A549 (cell line): ENCODE results near the gene ABCC5. TPM values are rescaled to one million over a fixed set of nuclear protein-coding genes. Genes with fewer than 3 reads are reported as not detected.

Source experiments
- ATAC-seq, 2 experiments: fragments of 200-7000 bp in 1 of 2; fragments of >200 bp in 1 of 2; cut with Nextera tagmentation in 1 of 2; cut with Tn5 transposase in 1 of 2; 3 replicates each; pipeline versions ENCODE4 v1.8.0 to v1.9.1; 2018 to 2020; ENCODE audit warnings: mild to moderate bottlenecking in 1 of 2, moderate library complexity in 1 of 2
- CTCF ChIA-PET: fragments of 300-600 bp; sonication (Branson Sonifier 250); formaldehyde crosslinking; extraction: SDS; loops from one replicate; lab custom pipeline; 2021; ENCODE audit warnings: antibody characterized with exemption, inconsistent platforms; lab: Yijun Ruan, JAX
- POLR2A ChIA-PET: fragments of 350-600 bp; formaldehyde crosslinking; extraction: SDS; loops from one replicate; lab custom pipeline; 2021; ENCODE audit warnings: antibody characterized with exemption, inconsistent platforms; lab: Yijun Ruan, JAX
- DNase-seq, 2 experiments: peaks; one replicate each; pipeline versions ENCODE4 v3.0.0 to v3.0.0-alpha.2; 2011 to 2016; ENCODE audit warnings: low read depth in 1 of 2, low spot score in 1 of 2
- FAIRE-seq: peaks from 2 replicates; lab custom pipeline; 2011; peaks lifted over from hg19 to GRCh38; lab: Jason Lieb, UNC
- H3K27ac ChIP-seq, 2 experiments: fragments of >200 bp; sonication (Bioruptor Twin); formaldehyde crosslinking; 3 replicates each; pipeline ENCODE4 v1.5.1; 2016 to 2017
- H3K4me1 ChIP-seq: fragments of >200 bp; sonication (Bioruptor Twin); formaldehyde crosslinking; 3 replicates; pipeline ENCODE4 v1.6.1; 2016
- H3K4me2 ChIP-seq: fragments of >200 bp; sonication (Bioruptor Twin); formaldehyde crosslinking; 3 replicates; pipeline ENCODE4 v1.6.1; 2016
- H3K4me3 ChIP-seq: fragments of >200 bp; sonication (Bioruptor Twin); formaldehyde crosslinking; 3 replicates; pipeline ENCODE4 v1.5.1; 2016
- H3K9me3 ChIP-seq: fragments of >200 bp; sonication (Bioruptor Twin); formaldehyde crosslinking; 3 replicates; pipeline ENCODE4 v1.6.1; 2016
- CBX8 ChIP-seq: fragments of 200-600 bp; sonication (generic); IDR thresholded peaks from 2 replicates; pipeline ENCODE4 v1.6.1; 2016
- CEBPB ChIP-seq, 2 experiments: fragments of >200 bp in 1 of 2; sonication (Bioruptor Twin) in 1 of 2; formaldehyde crosslinking in 1 of 2; IDR thresholded peaks; 2 replicates each; pipeline ENCODE4 v1.6.1; 2012 to 2016
- CHD2 ChIP-seq: fragments of 150-350 bp; IDR thresholded peaks from 2 replicates; pipeline ENCODE4 v1.6.1; 2014; ENCODE audit warnings: low read length; ENCODE audit not compliant: partially characterized antibody
- CTCF ChIP-seq: fragments of >200 bp; sonication (Bioruptor Twin); formaldehyde crosslinking; IDR thresholded peaks from 3 replicates; pipeline ENCODE4 v1.5.1; 2016
- EHF ChIP-seq: fragments of 250-450 bp; sonication (Bioruptor Pico); IDR thresholded peaks from 2 replicates; pipeline ENCODE4 v1.5.0; 2020; ENCODE audit warnings: mild to moderate bottlenecking
- EHMT2 ChIP-seq: fragments of 200-600 bp; sonication (generic); IDR thresholded peaks from 2 replicates; pipeline ENCODE4 v1.6.1; 2016; ENCODE audit warnings: antibody characterized with exemption, low read depth, mild to moderate bottlenecking, moderate library complexity
- ELK1 ChIP-seq: fragments of 150-350 bp; IDR thresholded peaks from 2 replicates; pipeline ENCODE4 v1.6.1; 2014; ENCODE audit warnings: low read depth, mild to moderate bottlenecking, low read length
- EP300 ChIP-seq, 2 experiments: fragments of >200 bp; sonication (Bioruptor Twin); formaldehyde crosslinking; IDR thresholded peaks; 2 replicates in 1 of 2; 3 replicates in 1 of 2; pipeline ENCODE4 v1.6.1; 2016 to 2017
- FOSB ChIP-seq: fragments of 250-450 bp; sonication (Bioruptor Pico); IDR thresholded peaks from 2 replicates; pipeline ENCODE4 v1.5.0; 2020; ENCODE audit warnings: mild to moderate bottlenecking, moderate library complexity
- FOSL2 ChIP-seq, 2 experiments: fragments of 450-650 bp in 1 of 2; fragments of >200 bp in 1 of 2; sonication (Bioruptor Twin) in 1 of 2; formaldehyde crosslinking; IDR thresholded peaks; 2 replicates each; pipeline versions ENCODE4 v1.5.0 to v1.6.1; 2016 to 2020; ENCODE audit warnings: mild to moderate bottlenecking in 1 of 2, moderate library complexity in 1 of 2
- FOXS1 ChIP-seq: fragments of 250-450 bp; sonication (Bioruptor Pico); IDR thresholded peaks from 2 replicates; pipeline ENCODE4 v1.5.0; 2020; ENCODE audit warnings: mild to moderate bottlenecking, moderate library complexity
- GATA3 ChIP-seq: IDR thresholded peaks from 2 replicates; pipeline ENCODE4 v1.6.1; 2012; ENCODE audit warnings: borderline replicate concordance
- HDAC2 ChIP-seq: fragments of 200-600 bp; sonication (generic); IDR thresholded peaks from 2 replicates; pipeline ENCODE4 v1.6.1; 2016
- HES2 ChIP-seq: fragments of >200 bp; sonication (Bioruptor Twin); formaldehyde crosslinking; IDR thresholded peaks from 2 replicates; pipeline ENCODE4 v1.6.1; 2016
- HMGXB4 ChIP-seq: fragments of 250-450 bp; sonication (Bioruptor Pico); IDR thresholded peaks from 2 replicates; pipeline ENCODE4 v1.5.0; 2021; ENCODE audit warnings: mild to moderate bottlenecking, moderate library complexity, borderline replicate concordance
- HOXA7 ChIP-seq: fragments of 250-450 bp; sonication (Bioruptor Pico); IDR thresholded peaks from 2 replicates; pipeline ENCODE4 v1.5.0; 2020; ENCODE audit warnings: mild to moderate bottlenecking, moderate library complexity
- HOXB13 ChIP-seq: fragments of 250-450 bp; sonication (Bioruptor Pico); IDR thresholded peaks from 2 replicates; pipeline ENCODE4 v1.5.0; 2020; ENCODE audit warnings: low read depth, mild to moderate bottlenecking, moderate library complexity
- HOXB5 ChIP-seq: fragments of 250-450 bp; sonication (Bioruptor Pico); IDR thresholded peaks from 2 replicates; pipeline ENCODE4 v1.5.0; 2020; ENCODE audit warnings: mild to moderate bottlenecking, moderate library complexity
- JUN ChIP-seq, 2 experiments: fragments of >200 bp; sonication (Bioruptor Twin); formaldehyde crosslinking; IDR thresholded peaks; 2 replicates in 1 of 2; 3 replicates in 1 of 2; pipeline ENCODE4 v1.6.1; 2016 to 2017
- JUNB ChIP-seq: fragments of >200 bp; sonication (Bioruptor Twin); formaldehyde crosslinking; IDR thresholded peaks from 2 replicates; pipeline ENCODE4 v1.6.1; 2016
- KDM1A ChIP-seq: fragments of 200-600 bp; sonication (generic); IDR thresholded peaks from 2 replicates; pipeline ENCODE4 v1.6.1; 2016; ENCODE audit warnings: low read depth, mild to moderate bottlenecking
- MAX ChIP-seq: IDR thresholded peaks from 2 replicates; pipeline ENCODE4 v1.6.1; 2012
- NPAS2 ChIP-seq: fragments of 250-450 bp; sonication (Bioruptor Pico); IDR thresholded peaks from 2 replicates; pipeline ENCODE4 v1.8.0; 2022; ENCODE audit warnings: mild to moderate bottlenecking, moderate library complexity, borderline replicate concordance
- PHF8 ChIP-seq: fragments of 200-600 bp; sonication (generic); IDR thresholded peaks from 2 replicates; pipeline ENCODE4 v1.6.1; 2016; ENCODE audit warnings: low read depth, mild to moderate bottlenecking, antibody characterized with exemption, moderate library complexity, borderline replicate concordance
- POLR2AphosphoS2 ChIP-seq: conservative IDR thresholded peaks from 2 replicates; pipeline ENCODE4 v1.6.1; 2012; ENCODE audit warnings: low read length, improper control_type of control experiment, inconsistent platforms
- RAD21 ChIP-seq, 2 experiments: fragments of >200 bp in 1 of 2; sonication (Bioruptor Twin) in 1 of 2; formaldehyde crosslinking in 1 of 2; IDR thresholded peaks in 1 of 2; conservative IDR thresholded peaks in 1 of 2; 2 replicates in 1 of 2; 3 replicates in 1 of 2; pipeline ENCODE4 v1.6.1; 2012 to 2018; ENCODE audit warnings: inconsistent platforms in 1 of 2
- RARB ChIP-seq: fragments of 250-450 bp; sonication (Bioruptor Pico); IDR thresholded peaks from 2 replicates; pipeline ENCODE4 v1.8.0; 2021; ENCODE audit warnings: mild to moderate bottlenecking, moderate library complexity
- RNF2 ChIP-seq: fragments of 200-600 bp; sonication (generic); IDR thresholded peaks from 2 replicates; pipeline ENCODE4 v1.6.1; 2016; ENCODE audit warnings: low read depth, mild to moderate bottlenecking, antibody characterized with exemption, moderate library complexity, borderline replicate concordance
- SMC3 ChIP-seq: fragments of >200 bp; sonication (Bioruptor Twin); formaldehyde crosslinking; IDR thresholded peaks from 3 replicates; pipeline ENCODE4 v1.6.1; 2018; ENCODE audit warnings: inconsistent platforms
- TFCP2L1 ChIP-seq: fragments of 250-450 bp; sonication (Bioruptor Pico); IDR thresholded peaks from 2 replicates; pipeline ENCODE4 v1.5.0; 2021; ENCODE audit warnings: mild to moderate bottlenecking
- ZC3H11A ChIP-seq: fragments of 450-650 bp; IDR thresholded peaks from 2 replicates; pipeline ENCODE4 v1.6.1; 2014; ENCODE audit warnings: antibody characterized with exemption, mild to moderate bottlenecking
- ZSCAN20 ChIP-seq: fragments of 250-450 bp; sonication (Bioruptor Pico); IDR thresholded peaks from 2 replicates; pipeline ENCODE4 v1.8.0; 2022; ENCODE audit warnings: mild to moderate bottlenecking, moderate library complexity
- WGBS: methylation state at CpG from one replicate; pipeline ENCODE4 v1.1.6; 2017; ENCODE audit errors: missing lambda C conversion rate; 5-methylcytosine and 5-hydroxymethylcytosine counted together
- polyA plus RNA-seq, 4 experiments: library from polyadenylated mRNA; depleted of rRNA in 3 of 4; stranded (reverse); fragments of >200 nt; fragmentation: RNase III in 1 of 4; extraction: RNeasy Plus Mini Kit Qiagen cat#74134 plus additional on column Dnase treatment in 1 of 4; gene quantifications; 2 replicates in 3 of 4; 3 replicates in 1 of 4; pipeline ENCODE4 v1.2.3, GENCODE V29; 2011 to 2017

ABCC5 gene
- polyA plus RNA-seq, 2 of the 4 experiments (the other 2 are of a cell fraction): 14.2 to 20.7 TPM

GRCh38 chr3:184016811-184017671, 643 bp downstream of the ABCC5 start:
- Histone ChIP-seq H3K27ac (peak overlapping the region; percentile 89 to 98), H3K4me3 (peak overlapping the region; percentile 93), H3K4me1 (peaks cover 9% of the 10 kb centered on the region; the same call in 2 of the 3 replicates), H3K9me3 (no peaks in the 10 kb centered on the region), H3K4me2 (peak overlapping the region; percentile 98)
- WGBS: 45% methylated on average over 17 of the region's 57 CpGs
- peak; percentile 95 for ATAC-seq
- ChIA-PET POLR2A (no interaction called here), CTCF (interaction anchor here (0.6 to 4.8 kb wide), 23 partner anchors 10 to 199 kb away, joined by 3 to 37 read pairs (median 4); partner anchors contain the start of gene PARL)
- peak; percentile 56 to 65 for DNase-seq
- no peak for FAIRE-seq
- no peak for TF ChIP-seq HOXB13 (CRISPR knock-in tag)
- TF ChIP-seq POLR2AphosphoS2: no peak
- no peak for TF ChIP-seq FOSB (CRISPR knock-in tag)
- TF ChIP-seq ZSCAN20 (CRISPR knock-in tag): no peak
- no peak for TF ChIP-seq CEBPB (IDR thresholded peaks at IDR 0.05)
- no peak for TF ChIP-seq TFCP2L1 (CRISPR knock-in tag)
- TF ChIP-seq ZC3H11A: no peak
- no peak for TF ChIP-seq HDAC2
- peak; percentile 38 to 66; a peak in 4 of 5 replicates for TF ChIP-seq RAD21 (conservative IDR thresholded peaks at IDR 0.05 in 1 of 2, IDR thresholded peaks at IDR 0.05 in 1 of 2)
- TF ChIP-seq RARB (CRISPR knock-in tag): no peak
- TF ChIP-seq CTCF: peak; percentile 88
- TF ChIP-seq RNF2: no peak
- no peak for TF ChIP-seq GATA3
- TF ChIP-seq CBX8: no peak
- TF ChIP-seq HOXA7 (CRISPR knock-in tag): no peak
- no peak for TF ChIP-seq JUN (IDR thresholded peaks at IDR 0.05)
- TF ChIP-seq SMC3: peak; percentile 71
- no peak for TF ChIP-seq FOSL2 (IDR thresholded peaks at IDR 0.05)
- TF ChIP-seq FOSL2 (CRISPR knock-in tag; IDR thresholded peaks at IDR 0.05): no peak
- TF ChIP-seq CHD2: no peak
- no peak for TF ChIP-seq FOXS1 (CRISPR knock-in tag)
- TF ChIP-seq PHF8: no peak
- TF ChIP-seq EHF: no peak
- no peak for TF ChIP-seq HES2
- no peak for TF ChIP-seq EP300 (IDR thresholded peaks at IDR 0.05)
- TF ChIP-seq HOXB5 (CRISPR knock-in tag): no peak
- TF ChIP-seq EHMT2: no peak
- TF ChIP-seq HMGXB4 (CRISPR knock-in tag): no peak
- TF ChIP-seq MAX: 0 out of 2 replicates have a peak, but pooled peaks have one; percentile 14
- TF ChIP-seq KDM1A: no peak
- TF ChIP-seq JUNB: no peak
- no peak for TF ChIP-seq NPAS2 (CRISPR knock-in tag)
- TF ChIP-seq ELK1: no peak
